GM18520 (cell line): ENCODE data around the gene PDE4D.

Experiments used
- ATAC-seq: cut with Tn5 transposase; IDR thresholded peaks from one replicate; pipeline ENCODE4 v1.9.1; 2021; ENCODE audit not compliant: unreplicated experiment

PDE4D gene

DNA sequence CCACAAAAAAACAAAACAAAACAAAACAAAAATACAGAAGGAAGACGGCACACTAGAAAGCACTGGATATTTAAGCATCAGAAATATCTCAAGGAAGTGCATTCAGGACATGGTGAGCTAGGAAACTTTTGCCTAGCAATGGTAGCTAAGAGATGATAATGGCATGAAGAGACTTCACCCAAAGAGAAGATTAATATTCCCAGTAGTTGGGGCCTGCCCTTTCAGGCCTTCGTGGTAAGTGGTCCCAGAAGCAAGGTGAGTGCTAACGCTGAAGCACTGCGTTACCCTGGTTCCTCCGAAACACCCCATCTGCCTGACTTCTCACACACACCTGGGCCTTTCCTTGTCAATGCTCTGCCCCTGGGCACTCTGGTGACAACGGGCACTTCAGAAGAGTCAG, 725.5 kb downstream of the PDE4D start:
- ATAC-seq: no peak

DNA sequence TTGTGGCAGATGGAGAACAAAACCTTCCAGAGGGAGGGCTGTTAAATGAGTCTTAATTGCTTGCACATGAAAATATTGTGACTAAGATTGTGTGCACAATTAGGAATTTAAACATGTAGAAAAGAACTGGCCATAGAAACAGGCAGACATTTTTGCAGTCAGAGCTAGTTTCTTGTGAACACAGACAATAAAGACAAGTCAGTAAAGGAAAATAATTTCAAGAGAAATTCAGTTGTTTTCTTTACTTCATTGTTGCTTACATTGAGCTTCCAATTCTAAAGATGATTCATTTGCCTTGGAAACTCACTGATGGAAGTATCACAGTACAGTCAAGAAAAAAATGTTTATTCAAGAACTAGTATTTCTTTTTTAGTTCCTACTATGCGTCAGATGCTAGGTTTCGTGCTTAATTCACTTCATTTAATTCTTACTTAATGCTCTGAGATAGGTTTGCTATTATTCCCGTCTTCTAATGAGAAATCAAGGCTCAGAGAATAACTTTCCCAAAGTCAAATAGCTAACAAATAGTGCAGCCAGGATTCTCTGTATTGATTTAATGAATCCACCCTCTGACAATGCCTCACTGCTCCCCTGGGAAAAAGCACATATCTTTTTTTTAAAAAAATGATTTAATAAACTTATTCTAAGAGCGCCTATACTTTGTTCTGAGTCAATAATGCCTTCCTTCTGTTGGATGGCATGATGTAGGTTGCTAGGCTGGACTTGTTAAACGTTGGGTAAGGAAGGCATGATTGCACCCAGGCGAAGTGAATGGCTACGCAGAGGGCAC, 729.3 kb downstream of the PDE4D start:
- ATAC-seq: no peak

DNA sequence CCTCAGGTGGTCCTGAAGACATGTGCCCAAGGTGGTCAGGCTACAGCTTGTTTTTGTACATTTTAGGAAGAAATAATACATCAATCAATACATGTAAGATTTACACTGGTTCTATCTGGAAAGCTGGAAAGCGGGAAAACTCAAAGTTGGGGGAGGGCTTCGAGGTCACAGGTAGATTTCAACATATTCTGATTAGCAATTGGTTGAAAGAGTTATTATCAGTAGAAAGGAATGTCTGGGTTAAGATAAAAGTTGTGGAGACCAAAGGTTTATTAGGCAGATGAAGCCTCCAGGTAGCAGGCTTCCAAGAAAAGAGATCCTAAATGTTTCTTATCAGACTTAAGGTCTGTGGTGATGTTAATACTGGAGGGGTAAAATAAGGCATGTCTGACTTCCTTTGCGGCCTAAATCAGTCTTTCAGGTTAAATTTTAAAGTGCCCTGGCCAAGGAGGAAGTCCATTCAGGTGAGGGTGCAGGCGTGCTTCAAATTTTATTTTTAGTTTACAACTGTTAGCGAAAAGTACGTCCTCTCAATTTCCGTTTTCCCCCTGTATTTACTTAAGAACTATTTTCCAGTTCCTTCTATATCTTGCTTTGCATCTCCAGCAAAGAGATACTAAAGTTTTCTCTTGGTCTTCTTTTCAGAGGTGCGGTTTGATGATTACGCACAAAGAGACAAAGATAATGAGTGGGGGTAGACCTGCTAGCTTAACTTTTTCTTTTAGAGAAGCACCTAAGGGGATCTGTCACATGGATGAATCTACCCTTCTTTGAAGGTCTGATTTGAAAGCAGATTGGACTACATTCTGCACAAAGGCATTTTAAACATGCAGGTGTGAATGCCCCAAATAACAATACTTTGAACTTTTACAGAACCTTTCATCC, 732.1 kb downstream of the PDE4D start:
- ATAC-seq: no peak

DNA sequence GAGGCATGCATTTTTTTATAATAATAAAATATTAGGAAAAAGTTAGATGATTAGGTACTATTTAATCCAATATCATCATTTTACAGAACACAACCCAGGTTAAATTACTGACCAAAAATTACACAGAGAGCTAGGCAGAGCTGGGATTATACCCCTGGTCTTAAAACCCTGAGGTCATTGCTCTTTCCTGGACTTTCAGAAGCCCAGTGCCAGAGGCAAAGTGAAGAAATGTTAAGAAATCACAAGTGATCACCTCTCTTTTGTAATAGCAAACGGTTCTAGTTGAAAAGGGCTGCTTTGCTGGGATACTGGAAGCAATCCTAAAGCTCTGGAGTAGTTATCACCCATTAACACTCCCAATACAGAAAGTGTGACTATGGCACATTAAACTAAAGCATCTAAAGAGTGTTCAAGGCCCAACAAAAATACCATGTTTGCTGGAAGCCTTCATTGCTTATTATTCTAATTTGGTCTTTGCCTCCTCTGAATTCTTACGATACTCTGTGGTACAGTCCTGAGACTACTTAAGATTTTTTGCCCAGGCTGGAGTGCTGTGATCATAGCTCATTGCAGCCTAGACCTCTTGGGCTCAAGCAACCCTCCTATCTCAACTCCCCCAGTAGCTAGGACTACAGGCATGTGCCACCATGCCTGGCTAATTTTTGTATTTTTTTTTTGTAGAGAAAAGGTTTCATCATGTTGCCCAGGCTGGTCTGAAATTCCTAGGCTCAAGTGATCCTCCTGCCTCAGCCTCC, 734.7 kb downstream of the PDE4D start:
- no peak for ATAC-seq

DNA sequence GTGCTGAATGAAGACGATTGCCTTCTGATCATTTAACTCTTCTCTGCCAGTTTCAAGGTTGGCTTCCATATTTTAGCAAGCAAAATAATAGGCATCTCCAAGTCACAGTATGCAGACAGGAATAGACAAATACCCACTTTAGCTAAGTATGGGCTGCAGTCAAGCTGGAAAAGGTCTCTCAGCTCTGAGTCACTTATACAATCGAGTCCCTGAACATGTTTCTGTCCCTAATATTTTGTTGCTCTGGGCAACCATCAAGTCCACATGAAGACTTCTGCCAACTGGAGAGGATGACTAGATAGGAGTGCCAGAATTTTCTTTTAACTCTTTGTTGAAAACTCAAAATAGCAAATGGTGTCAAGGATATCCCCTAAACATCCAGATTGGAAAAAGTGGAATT, 735.4 kb downstream of the PDE4D start:
- ATAC-seq: no peak

DNA sequence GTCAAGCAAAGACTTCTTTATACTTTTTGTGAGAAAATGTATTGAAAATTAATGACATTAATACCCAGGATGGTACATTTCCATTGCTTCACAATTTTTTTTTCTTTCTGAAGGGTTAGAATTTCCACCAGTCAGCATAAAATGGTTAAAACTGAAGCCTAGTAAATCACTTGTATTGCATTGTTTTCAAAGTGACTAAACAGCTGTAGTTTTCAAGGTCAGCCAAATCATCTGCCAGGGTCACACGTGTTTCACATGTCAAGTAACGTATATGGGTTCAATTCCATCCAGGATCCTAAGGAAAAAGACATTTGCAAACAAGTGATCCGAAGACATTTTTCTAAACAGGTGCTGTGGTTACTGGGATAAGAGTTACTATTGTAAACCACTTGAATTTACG, 736.5 kb downstream of the PDE4D start:
- ATAC-seq: no peak

DNA sequence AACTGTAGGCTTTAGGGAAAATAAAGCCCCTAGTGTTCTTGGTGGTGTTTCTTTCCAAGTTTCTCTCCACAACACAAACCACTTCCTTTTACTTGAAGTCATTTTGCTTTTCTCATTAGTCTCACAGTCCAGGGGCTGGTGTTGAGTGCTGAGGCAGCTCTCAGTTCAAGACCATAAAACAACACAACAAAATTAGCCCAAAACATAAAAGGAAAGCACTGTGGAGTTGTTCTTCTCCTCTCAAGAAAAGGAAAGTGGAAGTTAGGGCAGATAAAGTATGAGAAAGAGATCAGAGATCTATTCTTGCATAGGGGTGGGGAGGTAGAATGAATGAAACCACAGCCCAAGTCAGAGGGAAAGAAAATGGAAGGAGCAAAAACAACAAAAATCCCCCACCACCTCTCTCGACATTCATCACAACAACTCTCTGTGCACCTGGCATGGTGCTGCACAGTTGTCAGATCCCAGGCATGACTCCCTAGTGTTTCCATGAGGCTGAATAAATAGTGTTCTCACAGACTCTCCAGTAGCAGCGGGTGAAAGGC, 740.8 kb downstream of the PDE4D start:
- ATAC-seq: no peak

DNA sequence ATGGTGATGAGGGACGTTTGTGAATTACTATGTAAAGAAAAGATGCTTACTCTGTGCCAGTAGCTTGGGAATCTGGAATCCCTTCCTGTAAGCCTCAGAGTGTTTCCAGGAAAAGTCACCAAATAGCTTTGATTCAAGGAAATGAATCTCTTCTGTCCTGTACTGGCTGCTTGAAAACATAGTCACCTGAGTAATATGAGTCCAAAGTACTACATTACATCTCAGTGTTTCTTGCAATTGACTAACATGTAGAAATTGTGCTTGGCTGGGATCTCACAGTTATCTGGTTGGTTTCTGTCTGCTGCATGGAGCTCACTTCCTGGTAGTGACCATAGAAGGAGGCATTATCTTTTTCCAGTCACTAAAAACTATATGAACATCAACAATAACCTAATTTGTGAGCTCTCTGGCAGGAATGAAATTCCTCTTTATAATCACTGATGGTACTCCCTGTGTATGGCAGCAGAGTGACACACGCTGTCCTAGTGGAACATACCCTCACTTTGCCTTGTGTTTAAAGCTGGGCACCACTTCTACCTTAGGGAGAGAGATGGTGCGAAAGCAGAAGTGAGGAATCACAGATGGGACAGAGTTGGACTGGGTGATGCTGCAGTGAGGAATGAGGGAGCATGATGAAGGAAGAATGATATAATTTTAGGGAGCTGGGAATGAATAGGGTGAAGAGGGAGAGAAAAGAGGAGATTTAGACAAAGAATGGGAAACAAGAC, 742.2 kb downstream of the PDE4D start:
- ATAC-seq: no peak

DNA sequence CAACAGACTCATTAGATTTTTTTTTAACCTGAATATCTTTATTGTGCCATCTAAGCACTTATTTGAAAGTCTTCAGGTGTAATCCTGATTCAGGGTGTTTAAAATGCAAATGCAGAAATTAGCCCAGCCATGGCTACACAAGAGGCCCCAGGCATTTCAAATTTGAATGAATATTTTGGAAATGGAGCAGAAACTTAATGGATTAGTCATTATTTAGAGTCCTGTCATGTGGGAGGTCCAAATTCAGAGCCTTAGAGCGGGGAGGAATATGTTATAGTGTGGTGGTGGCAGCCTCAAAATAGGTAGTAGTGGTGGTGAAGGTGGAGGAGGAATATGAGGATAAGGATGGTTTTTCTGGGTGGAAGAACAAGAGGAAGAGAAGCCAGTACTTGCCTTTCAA, 743.7 kb downstream of the PDE4D start:
- ATAC-seq: no peak

DNA sequence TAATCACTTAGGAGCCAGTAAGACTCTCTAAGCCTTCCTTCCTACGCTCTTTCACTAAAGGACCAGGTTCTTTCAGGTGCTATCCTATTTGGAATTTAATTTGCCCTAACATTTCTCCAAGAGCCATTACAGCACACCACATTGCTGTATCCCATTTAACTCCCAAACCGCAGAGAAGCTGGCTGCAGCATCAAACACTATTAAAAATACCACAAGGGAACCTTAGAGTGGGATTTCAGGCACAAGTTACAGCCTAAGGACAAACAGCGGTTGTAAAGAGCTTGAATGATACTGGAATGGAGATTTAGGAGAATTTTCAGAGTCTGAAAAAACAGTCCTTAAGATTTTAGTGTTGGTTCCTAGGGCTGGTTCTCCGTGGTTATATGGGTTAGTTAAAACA, 744.3 kb downstream of the PDE4D start:
- no peak for ATAC-seq

DNA sequence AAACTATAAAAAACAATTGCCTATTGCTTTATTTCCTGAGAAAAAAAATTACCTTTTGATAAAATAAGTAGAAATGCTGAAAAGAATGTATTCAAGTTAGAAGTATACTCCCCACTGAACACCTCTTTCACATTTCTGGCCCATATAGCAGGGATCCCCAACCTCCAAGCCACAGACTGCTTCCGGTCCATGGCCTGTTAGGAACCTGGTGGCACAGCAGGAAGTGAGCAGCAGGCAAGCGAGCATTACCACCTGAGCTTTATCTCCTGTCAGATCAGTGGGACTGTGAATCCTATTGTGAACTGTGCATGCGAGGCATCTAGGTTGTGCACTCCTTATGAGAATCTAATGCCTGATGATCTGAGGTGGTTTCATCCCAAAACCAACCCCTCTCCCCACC, 746.8 kb downstream of the PDE4D start:
- ATAC-seq: no peak

DNA sequence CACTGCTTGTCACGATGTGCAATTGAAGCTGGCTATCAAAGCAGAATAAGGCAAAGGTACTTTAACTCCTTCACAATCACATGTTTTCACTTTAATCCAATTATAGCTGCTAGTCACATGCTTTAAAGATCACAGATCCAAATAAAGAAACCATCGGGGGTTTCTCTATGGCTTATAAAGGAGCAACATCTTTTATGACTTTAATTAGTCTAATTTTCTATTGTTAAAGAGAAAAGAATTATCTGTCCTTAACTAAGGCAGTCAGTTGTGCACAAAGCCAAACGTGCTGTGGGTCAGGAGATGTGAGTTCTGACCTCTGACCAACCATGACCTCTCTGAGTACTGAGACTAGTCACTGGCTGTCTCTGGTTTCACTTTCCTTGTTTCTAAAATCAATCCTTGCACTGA, 749.6 kb downstream of the PDE4D start:
- ATAC-seq: peak; percentile 99

DNA sequence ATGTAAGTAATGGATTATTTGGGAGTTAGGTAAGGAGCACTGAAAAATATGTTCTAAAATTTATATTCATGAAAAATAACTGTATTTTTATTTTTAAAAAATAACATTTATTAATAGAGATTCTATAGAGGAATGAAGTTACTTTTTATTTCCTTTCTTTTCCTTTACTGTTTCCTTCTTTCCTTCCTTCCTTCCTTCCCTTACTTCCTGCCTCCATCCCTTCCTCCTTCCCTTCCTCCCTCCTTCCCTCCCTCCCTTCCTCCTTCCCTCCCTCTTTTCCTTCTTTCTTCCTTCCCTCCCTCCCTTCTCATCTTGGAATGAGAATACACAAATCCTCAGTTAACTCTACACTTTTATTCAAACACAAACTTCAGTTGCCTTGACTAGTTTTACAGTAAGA, 750.6 kb downstream of the PDE4D start:
- ATAC-seq: no peak

DNA sequence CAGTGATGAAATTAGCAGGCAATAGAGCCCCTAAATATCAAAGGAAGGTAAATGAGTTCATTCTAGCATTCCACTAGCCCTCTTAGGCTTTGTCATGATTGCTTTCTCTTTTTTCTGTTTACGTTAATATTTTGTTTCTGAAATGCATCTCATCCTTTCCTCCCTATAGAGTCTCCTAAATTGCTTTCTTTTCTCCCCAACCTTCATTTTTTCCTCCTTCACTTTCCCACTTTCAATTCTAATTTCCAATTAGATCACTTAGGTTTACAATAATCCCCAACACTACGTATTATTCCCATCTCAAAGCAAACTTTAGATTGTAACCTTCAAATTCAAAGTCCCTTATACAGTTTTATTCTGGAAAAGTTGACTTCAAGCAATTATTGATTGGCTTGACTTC, 751.4 kb downstream of the PDE4D start:
- no peak for ATAC-seq

DNA sequence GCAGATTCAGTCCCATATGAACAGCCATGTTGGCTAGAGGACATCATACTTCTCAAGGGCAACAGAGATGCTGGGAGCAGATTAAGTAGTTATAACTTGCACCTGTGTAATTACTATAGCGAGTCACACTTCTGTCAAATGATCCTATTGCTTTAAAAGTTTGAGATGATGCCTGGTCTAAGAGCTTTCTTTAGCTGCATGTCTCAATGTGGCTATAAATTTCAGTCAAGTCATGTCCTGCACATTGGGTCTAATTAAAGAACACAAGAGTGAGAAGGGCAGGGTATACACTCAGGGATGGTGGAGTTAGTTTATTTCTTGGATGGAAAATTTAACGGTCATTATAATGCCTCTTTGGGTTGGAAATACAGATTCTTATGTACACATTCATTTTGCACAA, 753.4 kb downstream of the PDE4D start:
- ATAC-seq: no peak

DNA sequence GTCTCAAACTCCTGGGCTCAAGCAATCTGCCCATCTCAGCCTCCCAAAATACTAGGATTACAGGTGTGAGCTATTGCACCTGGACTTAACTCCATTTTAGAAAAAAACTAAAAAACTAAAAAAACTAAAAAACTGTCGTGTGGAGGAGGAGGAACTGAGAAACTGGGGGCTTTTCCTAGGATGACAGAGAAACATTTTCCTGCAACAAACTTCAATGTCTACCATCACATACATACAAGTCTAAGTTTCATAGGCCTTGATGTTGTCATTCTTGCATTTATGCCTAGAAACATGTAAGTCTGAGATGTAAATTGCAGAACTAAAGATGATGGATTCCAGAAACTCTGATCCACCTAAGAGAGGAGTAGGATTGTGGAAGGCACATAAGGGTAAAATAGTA, 753.8 kb downstream of the PDE4D start:
- no peak for ATAC-seq

DNA sequence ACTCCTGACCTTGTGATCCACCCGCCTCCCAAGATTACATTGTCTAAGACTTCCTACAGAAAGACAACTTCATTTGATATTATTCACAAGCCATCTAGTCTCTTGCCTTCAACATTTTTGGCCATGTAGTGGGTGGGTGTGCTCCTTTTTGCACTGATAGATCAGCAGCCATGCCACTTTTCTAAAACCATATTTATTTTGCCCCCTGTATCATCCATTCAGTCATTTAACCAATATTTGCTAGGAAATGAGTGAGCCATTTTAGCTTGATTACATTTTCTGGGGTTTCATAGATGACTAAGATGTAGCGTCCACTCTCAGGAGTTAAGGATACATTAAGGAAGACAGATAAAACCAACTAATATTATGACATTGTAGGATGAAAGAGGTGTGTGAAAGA, 755.0 kb downstream of the PDE4D start:
- ATAC-seq: no peak

DNA sequence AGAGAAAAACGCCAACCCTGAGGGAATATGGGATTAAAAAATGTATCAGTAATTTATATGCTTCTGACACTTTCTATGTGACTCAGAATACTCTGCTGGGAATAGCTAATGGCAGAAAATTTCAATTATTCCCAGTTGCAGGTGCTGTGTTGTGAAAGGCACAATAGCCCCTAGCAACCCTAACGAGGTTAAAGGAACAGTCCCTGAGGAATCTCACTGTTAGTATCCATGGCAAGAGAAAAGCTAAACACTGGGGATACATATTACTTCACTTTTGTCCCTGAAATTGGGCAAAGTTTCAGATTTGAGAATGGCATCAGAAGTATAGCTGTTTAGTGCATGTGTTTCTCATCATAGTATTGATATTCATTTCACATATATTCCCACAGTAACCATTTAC, 755.7 kb downstream of the PDE4D start:
- ATAC-seq: no peak

DNA sequence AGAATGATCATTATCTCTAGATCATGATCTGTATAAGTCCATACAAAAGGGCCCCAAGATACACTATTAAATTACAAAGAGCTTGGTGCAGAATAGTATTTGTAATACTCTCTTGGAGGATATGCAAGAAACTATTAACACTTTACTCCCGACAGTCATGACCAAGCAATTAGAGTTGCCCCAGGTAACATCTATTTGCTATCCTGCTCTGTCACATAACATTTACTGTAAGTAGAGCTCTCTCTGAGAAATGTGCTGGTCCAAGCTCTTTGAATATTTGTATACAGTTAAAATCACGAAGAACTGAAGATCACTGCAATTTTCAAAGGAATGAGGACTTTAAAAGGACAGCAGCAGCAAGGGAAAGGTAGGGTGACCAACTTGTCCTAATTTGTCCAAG, 757.0 kb downstream of the PDE4D start:
- ATAC-seq: no peak

DNA sequence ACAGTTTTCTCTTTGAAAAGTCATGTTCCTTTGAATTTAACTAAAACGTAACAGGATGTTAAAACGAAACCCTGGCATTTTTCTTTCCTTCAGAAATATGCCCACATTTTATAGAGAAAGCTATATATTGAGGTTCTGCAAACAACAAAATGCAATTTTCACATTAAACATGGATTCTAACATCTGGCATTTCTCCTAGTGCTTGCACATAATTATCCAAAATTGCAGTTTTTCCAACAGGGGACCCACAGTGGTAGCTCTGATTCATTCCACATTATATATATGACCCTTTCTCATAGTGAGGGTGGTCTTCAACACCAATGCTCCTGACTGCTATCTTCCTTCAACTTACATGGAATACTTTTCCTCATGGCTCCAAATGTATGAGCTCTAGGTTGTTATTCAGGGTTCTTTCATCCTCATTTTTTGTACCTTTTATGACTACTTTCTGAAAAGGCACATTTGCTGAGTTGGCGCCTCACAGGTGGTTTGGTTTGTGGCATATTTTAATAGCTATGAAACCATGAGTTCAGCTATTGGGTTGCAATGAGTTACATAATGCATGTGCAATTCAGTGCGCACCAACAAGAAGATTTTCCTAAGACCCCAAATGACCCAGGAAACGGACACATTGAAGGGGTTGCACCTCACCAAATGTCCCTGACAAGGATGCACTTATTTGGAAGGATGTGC, 758.9 kb downstream of the PDE4D start:
- no peak for ATAC-seq
